NT2/D1 (cell line): ENCODE results near the gene ADAMTS2.

Source experiments
- YY1 ChIP-seq: IDR thresholded peaks from 2 replicates; pipeline ENCODE4 v1.6.1; 2011; ENCODE audit not compliant: insufficient read length, insufficient read depth
- ZNF274 ChIP-seq: IDR thresholded peaks from 2 replicates; pipeline ENCODE4 v1.6.1; 2011; ENCODE audit warnings: mild to moderate bottlenecking, low read depth, low read length

GRCh38 chr5:179176571-179177230 is 168.6 kb downstream of the ADAMTS2 start:
- TF ChIP-seq YY1 (no peak), ZNF274 (no peak)
